Measurements from ENCODE around the gene RFX8.
"Not testable (repeated sequence)": the region's sequence is repeated elsewhere in the genome, so short reads cannot be mapped to it uniquely, and the experiment has no call there.

The RFX8 gene

GRCh38 chr2:101439716-101440115 is 35.2 kb downstream of the RFX8 start:
- Histone ChIP-seq H3K36me3 (ENCODE audit: control insufficient read depth in 2 of 2, insufficient read depth in 1 of 2, low read length in 2 of 2) (no peaks in the 10 kb centered on the region), H3K4me3 (ENCODE audit: low read depth, low read length) (no peak overlapping the region), H3K4me1 (ENCODE audit: control insufficient read depth, insufficient read depth, low read length) (no peaks in the 10 kb centered on the region), H3K27ac (ENCODE audit: extremely low read depth, low read depth, low read length) (no peak overlapping the region), H3K9me3 (ENCODE audit: control insufficient read depth, insufficient read depth, low read depth, low read length) (no peaks in the 10 kb centered on the region)
- POLR2A ChIA-PET, result no interaction called here
- TF ChIP-seq GLIS1 (tag by site-specific recombination; IDR thresholded peaks at IDR 0.05) (no peak), ZNF169 (tag by site-specific recombination; IDR thresholded peaks at IDR 0.05) (no peak), ZNF23 (tag by site-specific recombination; IDR thresholded peaks at IDR 0.05; ENCODE audit: borderline replicate concordance) (no peak), ZNF76 (tag by site-specific recombination; IDR thresholded peaks at IDR 0.05; ENCODE audit: borderline replicate concordance, low read depth) (no peak), MZF1 (tag by site-specific recombination; IDR thresholded peaks at IDR 0.05; ENCODE audit: borderline replicate concordance) (no peak), ZNF555 (tag by site-specific recombination; conservative IDR thresholded peaks at IDR 0.05) (no peak), ZNF148 (tag by site-specific recombination; IDR thresholded peaks at IDR 0.05; ENCODE audit: borderline replicate concordance) (no peak), ZNF776 (tag by site-specific recombination; IDR thresholded peaks at IDR 0.05; ENCODE audit: borderline replicate concordance) (no peak), ZSCAN23 (tag by site-specific recombination; IDR thresholded peaks at IDR 0.05) (no peak), GLI2 (tag by site-specific recombination; IDR thresholded peaks at IDR 0.05; ENCODE audit: borderline replicate concordance, low read depth) (no peak), ZNF624 (tag by site-specific recombination; IDR thresholded peaks at IDR 0.05) (no peak)
- CTCF ChIA-PET, result no interaction called here

GRCh38 chr2:101438555-101438954 is 36.4 kb downstream of the RFX8 start:
- H3K4me1 ChIP-seq (ENCODE audit: control insufficient read depth, insufficient read depth, low read length); H3K27ac ChIP-seq (ENCODE audit: extremely low read depth, low read depth, low read length); POLR2A ChIA-PET; H3K9me3 ChIP-seq (ENCODE audit: control insufficient read depth, insufficient read depth, low read depth, low read length); H3K36me3 ChIP-seq (ENCODE audit: control insufficient read depth in 2 of 2, insufficient read depth in 1 of 2, low read length in 2 of 2); H3K4me3 ChIP-seq (ENCODE audit: low read depth, low read length): not testable (repeated sequence)
- CTCF ChIA-PET, result interaction anchor here (0.6 to 1.2 kb wide), 2 partner anchors 96 to 221 kb away, joined by 3 read pairs; no protein-coding TSS in a partner anchor

- Histone ChIP-seq H3K9me3 (ENCODE audit: control insufficient read depth, insufficient read depth, low read depth, low read length) (no peaks in the 10 kb centered on the region), H3K4me1 (ENCODE audit: control insufficient read depth, insufficient read depth, low read length) (0 out of 2 replicates have a peak, but pooled peaks cover 2% of the 10 kb centered on the region), H3K27ac (ENCODE audit: extremely low read depth, low read depth, low read length) (no peak overlapping the region), H3K36me3 (ENCODE audit: control insufficient read depth in 2 of 2, insufficient read depth in 1 of 2, low read length in 2 of 2) (no peaks in the 10 kb centered on the region), H3K4me3 (ENCODE audit: low read depth, low read length) (no peak overlapping the region)
- CTCF ChIA-PET, result no interaction called here
- POLR2A ChIA-PET, result no interaction called here
- TF ChIP-seq ZNF645 (tag by site-specific recombination; IDR thresholded peaks at IDR 0.05) (no peak), ATF2 (tag by site-specific recombination; IDR thresholded peaks at IDR 0.05; ENCODE audit: low read depth) (no peak), PRDM10 (tag by site-specific recombination; IDR thresholded peaks at IDR 0.05) (0 out of 2 replicates have a peak, but pooled peaks have one; percentile 27), KLF17 (tag by site-specific recombination; IDR thresholded peaks at IDR 0.05) (0 out of 2 replicates have a peak, but pooled peaks have one; percentile 32), ZNF23 (tag by site-specific recombination; IDR thresholded peaks at IDR 0.05; ENCODE audit: borderline replicate concordance) (no peak), ZNF670 (tag by site-specific recombination; IDR thresholded peaks at IDR 0.05; ENCODE audit: low read depth) (no peak), ZNF830 (tag by site-specific recombination; IDR thresholded peaks at IDR 0.05; ENCODE audit: low read depth) (no peak), ZNF394 (tag by site-specific recombination; IDR thresholded peaks at IDR 0.05; ENCODE audit: borderline replicate concordance) (no peak)
Observed at GRCh38 chr2:101435001-101435862, 39.7 kb downstream of the RFX8 start.

Data from HEK293 (cell line).